OCI-LY1 (cell line): ENCODE measurements around the gene SCN2B.

Source experiments
- H2AFZ ChIP-seq: fragments of 200-600 bp; sonication (generic), shearing (Covaris generic); 2 replicates; pipeline ENCODE4 v1.6.0; 2014; ENCODE audit warnings: antibody characterized with exemption, mild to moderate bottlenecking, low read length
- H3F3A ChIP-seq: fragments of 200-600 bp; sonication (generic), shearing (Covaris generic); 2 replicates; pipeline ENCODE4 v1.6.0; 2014; ENCODE audit warnings: mild to moderate bottlenecking, antibody characterized with exemption, low read length, moderate library complexity; ENCODE audit not compliant: insufficient read depth
- H3K27ac ChIP-seq: fragments of 200-600 bp; sonication (generic); 2 replicates; pipeline ENCODE4 v1.5.1; 2014; ENCODE audit warnings: low read length, mixed run types, mild to moderate bottlenecking, low read depth; ENCODE audit not compliant: poor library complexity, severe bottlenecking
- H3K27me3 ChIP-seq: fragments of 200-600 bp; sonication (generic); 2 replicates; pipeline ENCODE4 v1.6.0; 2014; ENCODE audit warnings: antibody characterized with exemption, mild to moderate bottlenecking, low read length, moderate library complexity; ENCODE audit not compliant: insufficient read depth
- H3K36me3 ChIP-seq: fragments of 200-600 bp; sonication (generic); 2 replicates; pipeline ENCODE4 v1.6.1; 2014; ENCODE audit warnings: mild to moderate bottlenecking, antibody characterized with exemption, low read length, moderate library complexity, mixed read lengths; ENCODE audit not compliant: insufficient read depth
- H3K4me1 ChIP-seq: fragments of 200-600 bp; sonication (generic); 2 replicates; pipeline ENCODE4 v1.5.1; 2014; ENCODE audit warnings: mild to moderate bottlenecking, low read length, moderate library complexity; ENCODE audit not compliant: insufficient read depth, severe bottlenecking
- H3K4me2 ChIP-seq: fragments of 200-600 bp; sonication (generic), shearing (Covaris generic); 2 replicates; pipeline ENCODE4 v1.6.1; 2014; ENCODE audit warnings: low read length
- H3K4me3 ChIP-seq: fragments of 200-600 bp; sonication (generic); 2 replicates; pipeline ENCODE4 v1.5.1; 2014; ENCODE audit warnings: low read length, low read depth, mild to moderate bottlenecking, mixed read lengths; ENCODE audit not compliant: poor library complexity, severe bottlenecking
- H3K79me2 ChIP-seq: fragments of 200-600 bp; shearing (Covaris generic); 2 replicates; pipeline ENCODE4 v1.6.1; 2016; ENCODE audit warnings: mixed run types, low read length, mixed read lengths; ENCODE audit not compliant: insufficient read depth
- H3K9ac ChIP-seq: fragments of 200-600 bp; sonication (generic), shearing (Covaris generic); 2 replicates; pipeline ENCODE4 v1.6.1; 2014; ENCODE audit warnings: mild to moderate bottlenecking, low read length, mixed read lengths
- H3K9me2 ChIP-seq: fragments of 200-600 bp; sonication (generic), shearing (Covaris generic); 2 replicates; pipeline ENCODE4 v1.6.1; 2014; ENCODE audit warnings: low read depth, mild to moderate bottlenecking, low read length, mixed read lengths
- H3K9me3 ChIP-seq: fragments of 200-600 bp; shearing (Covaris generic); 2 replicates; pipeline ENCODE4 v1.6.1; 2014; ENCODE audit warnings: low read length, mixed read lengths
- H4K20me1 ChIP-seq: fragments of 200-600 bp; sonication (generic), shearing (Covaris generic); 2 replicates; pipeline ENCODE4 v1.6.0; 2016; ENCODE audit warnings: mild to moderate bottlenecking, low read length; ENCODE audit not compliant: insufficient read depth
- CTCF ChIP-seq: fragments of 200-600 bp; sonication (generic), shearing (Covaris generic); IDR thresholded peaks from 2 replicates; pipeline ENCODE4 v1.5.1; 2017; ENCODE audit warnings: mild to moderate bottlenecking, antibody characterized with exemption, low read length, moderate library complexity, mixed read lengths
- EZH2 ChIP-seq: fragments of 200-600 bp; sonication (generic), shearing (Covaris generic); IDR thresholded peaks from 2 replicates; pipeline ENCODE4 v1.8.0; 2017; ENCODE audit warnings: borderline replicate concordance, mixed run types, mild to moderate bottlenecking, antibody characterized with exemption, low read length, moderate library complexity, mixed read lengths

Gene SCN2B

GRCh38 chr11:118223570-118223969, 47.1 kb upstream of the SCN2B start:
- Histone ChIP-seq H3K9ac (peak overlapping the region; percentile 71), H3K27ac (peak overlapping the region; percentile 95), H3K9me2 (no peaks in the 10 kb centered on the region), H3K4me2 (peak overlapping the region; percentile 83), H3K36me3 (no peaks in the 10 kb centered on the region; the same call in none of the 2 replicates), H3K27me3 (no peaks in the 10 kb centered on the region), H3K4me1 (peaks cover 59% of the 10 kb centered on the region), H4K20me1 (no peaks in the 10 kb centered on the region), H3K4me3 (peak overlapping the region; percentile 59), H2AFZ (no peak overlapping the region), H3K9me3 (no peaks in the 10 kb centered on the region), H3K79me2 (no peaks in the 10 kb centered on the region), H3F3A (peaks cover 5% of the 10 kb centered on the region; the same call in 1 of the 2 replicates)
- TF ChIP-seq EZH2 (no peak), CTCF (no peak)

GRCh38 chr11:118222437-118222836, 46.0 kb upstream of the SCN2B start:
- H3K9me3 ChIP-seq, result no peaks in the 10 kb centered on the region
- H3K27ac ChIP-seq, result no peak overlapping the region
- H3K27me3 ChIP-seq, result no peaks in the 10 kb centered on the region
- no peak overlapping the region for H3K4me3 ChIP-seq
- no peaks in the 10 kb centered on the region; the same call in 1 of the 2 replicates for H3K36me3 ChIP-seq
- H2AFZ ChIP-seq, result no peak overlapping the region
- no peak overlapping the region for H3K4me2 ChIP-seq
- H4K20me1 ChIP-seq, result no peaks in the 10 kb centered on the region
- H3F3A ChIP-seq, result 0 out of 2 replicates have a peak, but pooled peaks cover 5% of the 10 kb centered on the region
- no peaks in the 10 kb centered on the region for H3K79me2 ChIP-seq
- H3K9me2 ChIP-seq, result no peaks in the 10 kb centered on the region
- TF ChIP-seq EZH2 (no peak), CTCF (no peak)
- H3K4me1 ChIP-seq, result peaks cover 53% of the 10 kb centered on the region
- no peak overlapping the region for H3K9ac ChIP-seq

GRCh38 chr11:118221419-118221818, 45.0 kb upstream of the SCN2B start:
- Histone ChIP-seq H3K9me3 (no peaks in the 10 kb centered on the region), H3K9me2 (no peaks in the 10 kb centered on the region), H3F3A (0 out of 2 replicates have a peak, but pooled peaks cover 5% of the 10 kb centered on the region), H3K27ac (no peak overlapping the region), H3K4me1 (peaks cover 53% of the 10 kb centered on the region), H4K20me1 (no peaks in the 10 kb centered on the region), H3K4me3 (no peak overlapping the region), H3K79me2 (no peaks in the 10 kb centered on the region), H3K36me3 (no peaks in the 10 kb centered on the region), H3K4me2 (no peak overlapping the region), H3K9ac (no peak overlapping the region), H3K27me3 (no peaks in the 10 kb centered on the region), H2AFZ (no peak overlapping the region)
- TF ChIP-seq CTCF (no peak), EZH2 (no peak)
